IMR-90 (cell line): ENCODE data around the gene EHHADH.

Experiments
- CEBPB ChIP-seq: IDR thresholded peaks from 2 replicates; pipeline ENCODE4 v1.6.1; 2012; ENCODE audit warnings: low read depth, low read length, improper control_type of control experiment
- CHD1 ChIP-seq: IDR thresholded peaks from 2 replicates; pipeline ENCODE4 v1.6.1; 2012; ENCODE audit warnings: low read depth, low read length, improper control_type of control experiment
- POLR2A ChIP-seq: IDR thresholded peaks from 2 replicates; pipeline ENCODE4 v1.6.1; 2012; ENCODE audit warnings: mild to moderate bottlenecking, low read depth, low read length
- RCOR1 ChIP-seq: IDR thresholded peaks from 2 replicates; pipeline ENCODE4 v1.6.1; 2012; ENCODE audit warnings: mild to moderate bottlenecking, low read length, improper control_type of control experiment; ENCODE audit not compliant: insufficient replicate concordance
- SMC3 ChIP-seq: fragments of 150-350 bp; IDR thresholded peaks from 2 replicates; pipeline ENCODE4 v1.6.1; 2016; ENCODE audit warnings: low read depth, mild to moderate bottlenecking, antibody characterized with exemption, low read length, moderate library complexity
- TF ChIP-seq, protein P1 (sequence below): conservative IDR thresholded peaks from 2 replicates; pipeline ENCODE4 v1.5.1; 2012; ENCODE audit warnings: mild to moderate bottlenecking, low read depth, low read length, improper control_type of control experiment

DNA sequence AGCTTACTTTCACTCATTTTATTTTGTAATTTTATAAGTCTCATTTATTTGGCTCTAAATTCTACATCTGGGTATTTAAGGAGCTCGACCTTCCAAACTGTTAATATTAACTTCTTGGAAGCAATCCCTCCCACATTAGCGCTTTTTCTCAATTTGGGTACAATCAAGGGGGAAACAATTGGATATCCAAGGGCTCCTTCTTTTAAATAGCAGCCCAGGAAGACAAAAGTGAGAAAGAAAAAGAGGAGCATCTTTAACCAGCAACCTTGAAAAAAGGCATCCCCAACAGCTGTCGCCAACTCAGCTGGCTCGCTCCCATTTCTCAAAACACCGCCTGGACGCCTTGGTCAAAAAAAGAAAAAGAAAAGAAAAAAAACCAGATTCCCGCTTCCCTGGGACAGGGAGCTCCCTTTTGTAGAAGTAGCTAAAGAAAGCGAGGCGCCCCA, 101.9 kb downstream of the EHHADH start:
- TF ChIP-seq, protein P1, sequence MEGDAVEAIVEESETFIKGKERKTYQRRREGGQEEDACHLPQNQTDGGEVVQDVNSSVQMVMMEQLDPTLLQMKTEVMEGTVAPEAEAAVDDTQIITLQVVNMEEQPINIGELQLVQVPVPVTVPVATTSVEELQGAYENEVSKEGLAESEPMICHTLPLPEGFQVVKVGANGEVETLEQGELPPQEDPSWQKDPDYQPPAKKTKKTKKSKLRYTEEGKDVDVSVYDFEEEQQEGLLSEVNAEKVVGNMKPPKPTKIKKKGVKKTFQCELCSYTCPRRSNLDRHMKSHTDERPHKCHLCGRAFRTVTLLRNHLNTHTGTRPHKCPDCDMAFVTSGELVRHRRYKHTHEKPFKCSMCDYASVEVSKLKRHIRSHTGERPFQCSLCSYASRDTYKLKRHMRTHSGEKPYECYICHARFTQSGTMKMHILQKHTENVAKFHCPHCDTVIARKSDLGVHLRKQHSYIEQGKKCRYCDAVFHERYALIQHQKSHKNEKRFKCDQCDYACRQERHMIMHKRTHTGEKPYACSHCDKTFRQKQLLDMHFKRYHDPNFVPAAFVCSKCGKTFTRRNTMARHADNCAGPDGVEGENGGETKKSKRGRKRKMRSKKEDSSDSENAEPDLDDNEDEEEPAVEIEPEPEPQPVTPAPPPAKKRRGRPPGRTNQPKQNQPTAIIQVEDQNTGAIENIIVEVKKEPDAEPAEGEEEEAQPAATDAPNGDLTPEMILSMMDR = no peak
- TF ChIP-seq CHD1 (no peak), POLR2A (no peak), SMC3 (no peak), CEBPB (no peak), RCOR1 (no peak)
